Germinal center (tissue), 1 donor: ENCODE measurements around the gene SUMF2.
"Not testable (repeated sequence)": the region's sequence is repeated elsewhere in the genome, so short reads cannot be mapped to it uniquely, and the experiment has no call there.

Experiments used
- DNase-seq: peaks from one replicate; pipeline ENCODE4 v3.0.0; 2012; ENCODE audit warnings: mixed read lengths, low spot score

SUMF2 gene

GRCh38 chr7:56062382-56062781 is 1.7 kb upstream of the SUMF2 start:
- no peak for DNase-seq

GRCh38 chr7:56063500-56063881 is 595 bp upstream of the SUMF2 start:
- DNase-seq = no peak

- not testable (repeated sequence) for DNase-seq
Observed at GRCh38 chr7:56066376-56066775, 2.3 kb downstream of the SUMF2 start.

- peak; percentile 64 for DNase-seq
Observed at GRCh38 chr7:56074371-56074791, 10.3 kb downstream of the SUMF2 start.

- no peak for DNase-seq
Observed at GRCh38 chr7:56077681-56078080, 13.6 kb downstream of the SUMF2 start.

GRCh38 chr7:56078196-56078595 is 14.1 kb downstream of the SUMF2 start:
- DNase-seq = no peak

- DNase-seq = no peak
Observed at GRCh38 chr7:56079450-56080185, 15.5 kb downstream of the SUMF2 start.

GRCh38 chr7:56080726-56081435 is 16.8 kb downstream of the SUMF2 start:
- not testable (repeated sequence) for DNase-seq

GRCh38 chr7:56081626-56082340 is 17.7 kb downstream of the SUMF2 start:
- DNase-seq = no peak

- DNase-seq = no peak
Observed at GRCh38 chr7:56083150-56083785, 19.2 kb downstream of the SUMF2 start.

GRCh38 chr7:56086761-56087160 is 22.7 kb downstream of the SUMF2 start:
- no peak for DNase-seq

- no peak for DNase-seq
Observed at GRCh38 chr7:56087445-56087844, 23.4 kb downstream of the SUMF2 start.

- DNase-seq = no peak
Observed at GRCh38 chr7:56091591-56091990, 27.5 kb downstream of the SUMF2 start.

- not testable (repeated sequence) for DNase-seq
Observed at GRCh38 chr7:56092388-56092787, 28.3 kb downstream of the SUMF2 start.

GRCh38 chr7:56092789-56093531 is 28.9 kb downstream of the SUMF2 start, which contains the start of gene PHKG1:
Gene PHKG1, minus strand, starts transcription at chr7:56092952. Its CDS starts 4,011 bp downstream, at chr7:56088941.
- DNase-seq = no peak

- DNase-seq = no peak
Observed at GRCh38 chr7:56097700-56098099, 33.6 kb downstream of the SUMF2 start.

- not testable (repeated sequence) for DNase-seq
Observed at GRCh38 chr7:56098187-56099008, 34.3 kb downstream of the SUMF2 start.

GRCh38 chr7:56099653-56100052 is 35.6 kb downstream of the SUMF2 start:
- DNase-seq = no peak

GRCh38 chr7:56104138-56104537 is 40.1 kb downstream of the SUMF2 start:
- DNase-seq = not testable (repeated sequence)

GRCh38 chr7:56105508-56105907 is 41.4 kb downstream of the SUMF2 start:
- no peak for DNase-seq
